Activated CD4-positive, alpha-beta memory T cell treated with anti-CD3 and anti-CD28 coated beads, Interleukin-2, amount 10 ng/mL, durations not matched to agents 7 days and 5 days (primary cell): ENCODE results near the gene ATP13A3. TPM values are rescaled to one million over a fixed set of nuclear protein-coding genes. Genes with fewer than 3 reads are reported as not detected.
"Not testable (repeated sequence)": the region's sequence is repeated elsewhere in the genome, so short reads cannot be mapped to it uniquely, and the experiment has no call there.

ENCODE experiments used
- CTCF ChIA-PET: fragments of 350-600 bp; sonication (Branson Sonifier 250); formaldehyde crosslinking; loops from one replicate; lab custom pipeline; 2021; ENCODE audit warnings: antibody characterized with exemption, inconsistent platforms; lab: Charles Lee
- POLR2A ChIA-PET: fragments of 350-600 bp; sonication (Branson Sonifier 250); formaldehyde crosslinking; loops from one replicate; lab custom pipeline; 2021; ENCODE audit warnings: antibody characterized with exemption; lab: Charles Lee
- DNase-seq: peaks from one replicate; pipeline ENCODE4 v3.0.0-alpha.2; 2020
- H3K27ac Mint-ChIP-seq: one replicate; pipeline ENCODE4 v1.8.0; 2021; ENCODE audit warnings: mild to moderate bottlenecking, mixed read lengths
- H3K27me3 Mint-ChIP-seq: one replicate; pipeline ENCODE4 v1.8.0; 2021; ENCODE audit warnings: mixed read lengths
- H3K36me3 Mint-ChIP-seq: one replicate; pipeline ENCODE4 v1.8.0; 2021; ENCODE audit warnings: low read depth, mixed read lengths
- H3K4me1 Mint-ChIP-seq: one replicate; pipeline ENCODE4 v1.8.0; 2021; ENCODE audit warnings: mixed read lengths
- H3K4me3 Mint-ChIP-seq: one replicate; pipeline ENCODE4 v1.8.0; 2021; ENCODE audit warnings: mild to moderate bottlenecking, mixed read lengths
- H3K9me3 Mint-ChIP-seq: one replicate; pipeline ENCODE4 v1.8.0; 2021; ENCODE audit warnings: mixed read lengths
- total RNA-seq, 2 experiments: library from RNA; stranded (reverse); gene quantifications; one replicate each; pipeline ENCODE4 v1.2.3, GENCODE V29; 2021

ATP13A3 gene
- total RNA-seq, 2 experiments from 2014 or later = 76.8 to 77.8 TPM

DNA sequence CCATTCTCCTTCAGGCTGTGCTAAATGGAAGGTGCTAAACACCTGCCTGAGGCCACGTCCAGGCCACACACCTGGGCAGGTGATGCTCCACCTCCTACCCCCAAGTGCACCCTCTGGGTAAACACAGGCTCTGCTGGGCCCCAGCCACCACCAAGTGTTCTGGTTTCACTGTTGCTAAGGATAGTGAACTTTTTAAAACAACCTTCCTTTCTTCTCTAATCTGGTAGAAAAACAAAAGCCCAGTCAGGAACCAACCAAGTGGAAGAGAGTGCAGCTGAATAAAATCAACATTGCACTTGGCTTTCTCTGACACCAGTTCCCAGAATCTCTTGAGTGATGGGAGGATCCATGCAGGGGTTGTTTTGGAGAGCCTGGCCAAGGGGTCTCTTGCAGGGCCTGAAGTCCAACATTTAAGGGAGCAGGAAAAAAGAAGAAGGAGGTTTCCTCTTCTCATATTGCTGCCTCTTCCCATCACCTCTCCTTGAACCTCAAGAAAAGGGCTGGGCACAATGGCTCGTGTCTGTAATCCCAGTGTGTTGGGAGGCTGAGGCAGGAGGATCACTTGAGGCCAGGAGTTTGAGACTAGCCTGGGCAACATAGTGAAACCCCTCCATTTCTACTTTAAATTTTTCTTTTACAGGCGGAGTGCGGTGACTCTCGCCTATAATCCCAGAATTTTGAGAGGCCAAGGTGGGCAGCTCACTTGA lies 26.2 kb upstream of the ATP13A3 start:
- POLR2A ChIA-PET = no interaction called here

DNA sequence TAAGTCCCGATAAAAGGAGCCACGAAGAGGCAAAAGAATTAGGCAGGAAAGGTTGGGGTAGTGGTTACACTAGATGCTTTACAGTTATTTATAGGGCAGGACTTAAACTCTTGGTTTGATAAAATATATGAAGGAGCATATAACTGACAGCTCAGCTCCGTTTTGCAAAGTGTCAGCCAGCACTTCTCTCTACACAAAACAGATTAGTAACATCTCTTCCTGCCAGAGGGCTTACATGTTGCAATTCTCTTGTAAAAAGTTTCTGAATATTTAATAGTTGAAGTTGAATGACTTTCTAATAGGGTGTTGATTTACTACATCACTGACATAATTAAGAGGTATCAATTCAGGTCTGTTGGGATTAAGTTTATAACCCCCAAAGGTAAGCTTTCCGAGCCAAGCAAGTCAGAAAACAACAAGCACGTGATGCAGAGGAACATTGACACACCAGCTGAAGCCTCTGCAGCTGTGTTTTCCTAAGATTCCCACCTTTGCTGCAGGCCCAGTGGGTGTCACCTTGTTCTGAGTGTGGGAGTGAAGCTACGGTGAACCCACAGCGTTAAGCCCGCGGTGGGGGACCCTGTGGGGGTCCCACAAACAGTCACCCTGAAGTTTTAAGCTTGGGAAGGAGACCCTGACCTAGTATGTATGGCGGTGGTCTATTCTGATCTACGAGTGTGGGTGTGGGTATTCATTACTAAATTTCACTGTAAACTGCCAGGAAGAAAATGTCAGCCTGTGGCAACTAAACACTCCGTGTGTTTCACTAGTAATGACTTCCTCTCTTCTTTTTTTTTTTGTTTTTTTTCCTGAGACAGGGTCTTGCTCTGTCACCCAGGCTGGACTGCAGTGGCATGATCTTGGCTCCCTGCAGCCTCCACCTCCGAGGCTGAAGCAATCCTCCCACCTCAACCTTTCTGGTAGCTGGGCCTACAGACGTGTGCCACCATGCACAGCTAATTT lies 22.0 kb upstream of the ATP13A3 start:
- DNase-seq = no peak
- ChIA-PET CTCF (no interaction called here), POLR2A (no interaction called here)
- Mint-ChIP-seq H3K4me3 (no peak overlapping the region), H3K27ac (no peak overlapping the region), H3K4me1 (no peaks in the 10 kb centered on the region), H3K36me3 (no peaks in the 10 kb centered on the region), H3K9me3 (no peaks in the 10 kb centered on the region), H3K27me3 (no peaks in the 10 kb centered on the region)

More for the DNA sequence above, 26.2 kb upstream of the ATP13A3 start:
- DNase-seq = no peak
- Mint-ChIP-seq H3K4me3 (no peak overlapping the region), H3K36me3 (no peaks in the 10 kb centered on the region), H3K9me3 (no peaks in the 10 kb centered on the region), H3K27ac (no peak overlapping the region), H3K27me3 (peaks cover 4% of the 10 kb centered on the region), H3K4me1 (no peaks in the 10 kb centered on the region)
- CTCF ChIA-PET = interaction anchor here (0.8 kb wide), 1 partner anchor 9 kb away, joined by 4 read pairs; no protein-coding TSS in a partner anchor

DNA sequence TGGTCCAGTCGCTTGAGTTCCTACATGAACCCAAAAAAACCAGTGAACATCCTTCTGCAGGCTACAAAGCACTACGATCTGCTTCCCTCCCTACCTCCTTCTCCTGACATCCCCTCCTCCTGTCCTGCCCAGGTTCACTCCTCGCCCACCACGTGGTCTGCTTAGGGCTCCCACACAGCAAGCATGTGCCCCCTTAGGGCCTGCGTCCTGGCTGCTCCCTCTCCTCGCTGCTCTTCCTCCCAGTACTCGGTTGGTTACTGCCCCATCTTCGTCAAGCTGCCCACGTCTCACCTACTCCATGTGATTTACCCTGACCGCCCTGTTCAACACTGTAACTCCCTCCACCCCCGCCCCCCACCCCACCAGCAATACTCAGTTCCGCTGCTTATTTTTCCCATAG lies 20.8 kb upstream of the ATP13A3 start:
- Mint-ChIP-seq H3K4me1 (no peaks in the 10 kb centered on the region), H3K27me3 (no peaks in the 10 kb centered on the region), H3K9me3 (no peaks in the 10 kb centered on the region), H3K27ac (no peak overlapping the region), H3K4me3 (no peak overlapping the region), H3K36me3 (no peaks in the 10 kb centered on the region)
- ChIA-PET CTCF (interaction anchor here (0.7 kb wide), 1 partner anchor 97 kb away, joined by 4 read pairs; no protein-coding TSS in a partner anchor), POLR2A (no interaction called here)
- DNase-seq = no peak

DNA sequence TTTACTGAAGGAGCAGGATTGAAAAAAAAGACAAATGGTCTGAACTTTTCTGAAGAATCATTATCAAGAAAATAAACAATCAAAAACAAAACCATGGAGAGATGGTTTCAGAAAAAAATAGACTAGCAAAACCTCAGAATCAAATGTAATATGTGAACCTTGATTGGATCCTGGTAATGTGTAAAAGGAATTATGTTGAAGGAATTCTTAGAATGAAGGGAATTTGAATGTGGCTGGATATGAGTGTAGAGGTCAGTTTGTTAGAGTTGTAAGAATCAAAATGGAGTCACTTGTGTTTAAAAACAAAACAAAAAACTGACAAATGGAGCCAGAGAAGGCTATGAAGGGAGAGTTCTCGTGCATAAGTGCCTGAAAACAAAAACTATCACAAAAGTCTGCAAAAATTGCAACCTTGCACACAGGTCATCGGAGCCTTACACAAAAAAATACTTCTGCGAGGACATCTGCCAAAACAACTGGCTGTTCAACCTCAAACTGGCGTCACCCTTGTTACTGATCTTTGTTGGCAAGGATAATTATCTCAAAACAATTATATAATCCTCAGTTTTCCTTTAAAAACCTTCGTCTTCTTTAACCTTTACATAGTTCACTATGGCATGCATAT lies 19.1 kb upstream of the ATP13A3 start:
- Mint-ChIP-seq H3K27ac (no peak overlapping the region), H3K36me3 (no peaks in the 10 kb centered on the region), H3K4me3 (no peak overlapping the region), H3K9me3 (no peaks in the 10 kb centered on the region), H3K27me3 (no peaks in the 10 kb centered on the region), H3K4me1 (no peaks in the 10 kb centered on the region)
- no peak for DNase-seq
- ChIA-PET POLR2A (no interaction called here), CTCF (interaction anchor here (1.2 kb wide), 1 partner anchor 26 kb away, joined by 4 read pairs; no protein-coding TSS in a partner anchor)

DNA sequence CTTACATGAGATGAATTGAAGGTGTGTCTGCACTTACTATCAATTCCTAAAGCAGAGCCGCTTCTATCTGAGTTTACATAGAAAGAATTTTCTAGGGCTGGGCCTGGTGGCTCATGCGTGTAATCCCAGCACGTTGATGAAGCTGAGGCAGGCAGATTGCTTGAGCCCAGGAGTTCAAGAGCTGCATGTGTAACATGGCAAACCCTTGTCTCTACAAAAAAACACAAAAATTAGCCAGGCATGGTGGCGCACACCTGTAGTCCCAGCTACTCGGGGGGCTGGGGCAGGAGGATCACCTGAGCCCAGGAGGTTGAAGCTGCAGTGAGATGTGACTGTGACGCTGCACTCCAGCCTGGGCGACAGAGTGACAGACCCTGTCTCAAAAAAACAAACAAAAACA lies 18.1 kb upstream of the ATP13A3 start:
- H3K4me3 Mint-ChIP-seq = no peak overlapping the region
- H3K9me3 Mint-ChIP-seq = no peaks in the 10 kb centered on the region
- CTCF ChIA-PET = interaction anchor here (1.2 kb wide), 1 partner anchor 25 kb away, joined by 4 read pairs; no protein-coding TSS in a partner anchor
- peaks cover 3% of the 10 kb centered on the region for H3K36me3 Mint-ChIP-seq
- no peaks in the 10 kb centered on the region for H3K4me1 Mint-ChIP-seq
- no peak overlapping the region for H3K27ac Mint-ChIP-seq
- POLR2A ChIA-PET = no interaction called here
- no peak for DNase-seq
- no peaks in the 10 kb centered on the region for H3K27me3 Mint-ChIP-seq

DNA sequence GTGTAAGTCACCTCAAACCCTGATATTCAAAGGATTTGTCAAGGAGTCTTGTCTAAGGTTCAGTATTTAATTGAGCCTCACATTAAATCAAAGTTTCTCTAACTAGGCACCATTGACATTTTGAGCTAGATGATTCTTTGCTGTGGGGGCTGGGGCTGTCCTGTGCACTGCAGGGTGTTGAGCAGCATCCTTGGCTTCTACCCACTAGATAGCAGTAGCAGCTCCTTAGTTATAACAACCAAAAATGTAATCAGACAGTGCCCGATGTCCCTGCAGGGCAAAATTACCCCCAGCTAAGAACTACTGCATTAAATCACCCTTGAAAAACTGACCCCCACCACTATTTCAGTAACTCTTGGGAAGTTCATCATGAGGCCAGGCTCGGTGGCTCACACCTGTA lies 17.3 kb upstream of the ATP13A3 start:
- Mint-ChIP-seq H3K27ac (no peak overlapping the region), H3K9me3 (no peaks in the 10 kb centered on the region), H3K4me3 (no peak overlapping the region), H3K4me1 (no peaks in the 10 kb centered on the region), H3K27me3 (no peaks in the 10 kb centered on the region), H3K36me3 (peaks cover 3% of the 10 kb centered on the region)
- ChIA-PET CTCF (interaction anchor here (0.6 to 0.9 kb wide), 3 partner anchors 10 to 69 kb away, joined by 3 to 4 read pairs (median 3); no protein-coding TSS in a partner anchor), POLR2A (no interaction called here)
- no peak for DNase-seq

DNA sequence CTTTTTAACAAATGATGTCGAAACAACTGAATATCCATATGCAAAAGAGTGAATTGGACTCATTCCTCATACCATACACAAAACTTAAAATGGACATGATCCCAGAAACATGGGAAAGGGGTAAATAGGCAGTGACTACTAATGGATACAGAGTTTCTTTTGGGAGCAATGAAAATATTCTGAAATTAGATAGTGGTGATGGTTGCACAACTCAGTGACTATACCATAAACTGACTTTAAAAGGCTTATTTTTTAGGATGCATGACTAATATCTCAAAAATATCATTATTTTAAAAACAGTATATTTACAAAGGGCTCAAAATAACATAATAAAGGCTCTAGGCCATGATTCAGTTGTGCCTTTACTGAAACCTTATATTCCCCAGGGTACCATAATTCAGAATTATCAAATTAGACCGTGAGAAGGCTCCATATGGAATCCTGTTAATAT lies 16.3 kb upstream of the ATP13A3 start:
- POLR2A ChIA-PET = no interaction called here
- Mint-ChIP-seq H3K4me3 (no peak overlapping the region), H3K4me1 (peaks cover 4% of the 10 kb centered on the region), H3K9me3 (no peaks in the 10 kb centered on the region), H3K36me3 (peaks cover 3% of the 10 kb centered on the region), H3K27me3 (no peaks in the 10 kb centered on the region), H3K27ac (no peak overlapping the region)
- DNase-seq = no peak
- CTCF ChIA-PET = interaction anchor here (0.6 to 0.8 kb wide), 3 partner anchors 11 to 1142 kb away, joined by 3 read pairs; no protein-coding TSS in a partner anchor

DNA sequence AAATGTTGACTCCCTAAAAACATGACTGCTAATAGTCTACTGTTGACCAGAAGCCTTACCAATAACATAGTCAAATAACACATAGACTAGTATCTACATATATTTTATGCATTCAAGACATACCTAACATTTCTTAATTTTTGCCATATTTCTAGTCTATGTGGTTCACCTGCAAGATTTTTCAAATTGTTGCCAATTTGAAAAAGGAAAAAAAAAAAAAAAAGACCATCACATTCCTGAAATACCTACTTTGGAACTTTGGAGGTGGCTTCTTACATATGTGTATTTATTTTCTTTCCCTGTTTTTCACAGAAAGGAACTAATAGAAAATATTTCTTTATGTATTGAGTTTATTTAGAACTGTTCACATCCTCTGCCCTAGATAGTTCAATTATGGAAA lies 13.4 kb upstream of the ATP13A3 start:
- DNase-seq = no peak
- H3K27ac Mint-ChIP-seq = no peak overlapping the region
- H3K4me3 Mint-ChIP-seq = no peak overlapping the region
- ChIA-PET POLR2A (no interaction called here), CTCF (no interaction called here)
- no peaks in the 10 kb centered on the region for H3K27me3 Mint-ChIP-seq
- H3K36me3 Mint-ChIP-seq = peaks cover 3% of the 10 kb centered on the region
- no peaks in the 10 kb centered on the region for H3K9me3 Mint-ChIP-seq
- peaks cover 19% of the 10 kb centered on the region for H3K4me1 Mint-ChIP-seq

DNA sequence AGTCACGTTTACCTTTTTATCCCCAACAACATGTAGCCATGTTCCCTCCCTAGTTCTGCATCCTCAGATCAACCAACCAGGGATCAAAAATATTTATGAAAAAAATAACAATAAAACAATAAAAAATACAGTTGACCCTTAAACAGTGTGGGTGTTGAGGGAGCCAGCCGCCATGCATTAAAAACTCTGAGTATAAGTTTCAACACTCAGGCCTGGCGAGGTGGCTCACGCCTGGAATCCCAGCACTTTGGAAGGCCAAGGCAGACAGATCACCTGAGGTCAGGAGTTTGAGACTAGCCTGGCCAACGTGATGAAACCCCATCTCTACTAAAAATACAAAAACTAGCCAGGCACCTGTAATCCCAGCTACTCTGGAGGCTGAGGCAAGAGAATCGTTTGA lies 12.7 kb upstream of the ATP13A3 start:
- H3K4me3 Mint-ChIP-seq, H3K9me3 Mint-ChIP-seq, H3K27me3 Mint-ChIP-seq, POLR2A ChIA-PET, H3K36me3 Mint-ChIP-seq, DNase-seq, H3K27ac Mint-ChIP-seq: not testable (repeated sequence)
- CTCF ChIA-PET = interaction anchor here (0.5 kb wide), 1 partner anchor 42 kb away, joined by 3 read pairs; no protein-coding TSS in a partner anchor
- H3K4me1 Mint-ChIP-seq = peaks cover 21% of the 10 kb centered on the region

DNA sequence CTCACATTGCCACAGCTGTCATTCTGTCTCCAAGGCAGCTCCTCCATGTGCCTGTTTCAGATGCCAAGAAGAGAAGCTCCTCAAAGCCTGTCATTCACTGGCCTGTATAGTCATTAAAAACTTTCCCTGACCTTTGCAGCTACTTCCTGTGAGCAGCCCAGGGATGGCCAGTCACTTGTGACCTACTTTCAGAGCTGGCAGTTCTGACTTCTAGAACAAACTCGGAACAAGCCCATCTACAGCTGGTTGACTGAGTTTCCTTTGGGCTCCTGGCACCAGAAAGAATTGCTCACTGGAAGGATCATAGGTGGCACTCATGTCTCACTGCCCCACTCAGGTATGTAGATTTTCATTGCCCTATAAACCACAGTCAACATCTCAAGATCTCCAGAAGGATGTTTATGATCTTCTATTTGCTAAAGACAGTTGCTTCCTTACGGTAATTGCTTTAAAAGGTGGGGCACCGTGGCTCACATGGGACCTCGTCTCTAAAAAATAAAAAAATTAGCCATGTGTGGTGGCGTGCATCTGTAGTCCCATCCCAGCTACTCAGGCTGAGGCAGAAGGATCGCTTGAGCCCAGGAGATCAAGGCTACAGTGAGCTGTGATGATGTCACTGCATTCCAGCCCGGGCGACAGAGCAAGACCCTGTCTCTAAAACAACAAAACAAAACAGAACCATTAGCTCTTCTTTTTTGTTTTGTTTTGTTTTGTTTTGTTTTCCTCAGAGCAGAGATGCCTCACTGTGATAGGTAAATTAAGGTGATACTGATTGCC lies 11.2 kb upstream of the ATP13A3 start:
- H3K36me3 Mint-ChIP-seq = peaks cover 3% of the 10 kb centered on the region
- no peaks in the 10 kb centered on the region for H3K9me3 Mint-ChIP-seq
- no peaks in the 10 kb centered on the region for H3K27me3 Mint-ChIP-seq
- no peak for DNase-seq
- H3K4me1 Mint-ChIP-seq = peaks cover 30% of the 10 kb centered on the region
- no peak overlapping the region for H3K4me3 Mint-ChIP-seq
- CTCF ChIA-PET = interaction anchor here (1.0 to 1.4 kb wide), 3 partner anchors 26 to 173 kb away, joined by 3 read pairs; no protein-coding TSS in a partner anchor
- POLR2A ChIA-PET = interaction anchor here (0.9 to 2.7 kb wide), 3 partner anchors 10 to 185 kb away, joined by 3 to 9 read pairs (median 7); partner anchors contain the start of gene ATP13A3
- no peak overlapping the region for H3K27ac Mint-ChIP-seq

DNA sequence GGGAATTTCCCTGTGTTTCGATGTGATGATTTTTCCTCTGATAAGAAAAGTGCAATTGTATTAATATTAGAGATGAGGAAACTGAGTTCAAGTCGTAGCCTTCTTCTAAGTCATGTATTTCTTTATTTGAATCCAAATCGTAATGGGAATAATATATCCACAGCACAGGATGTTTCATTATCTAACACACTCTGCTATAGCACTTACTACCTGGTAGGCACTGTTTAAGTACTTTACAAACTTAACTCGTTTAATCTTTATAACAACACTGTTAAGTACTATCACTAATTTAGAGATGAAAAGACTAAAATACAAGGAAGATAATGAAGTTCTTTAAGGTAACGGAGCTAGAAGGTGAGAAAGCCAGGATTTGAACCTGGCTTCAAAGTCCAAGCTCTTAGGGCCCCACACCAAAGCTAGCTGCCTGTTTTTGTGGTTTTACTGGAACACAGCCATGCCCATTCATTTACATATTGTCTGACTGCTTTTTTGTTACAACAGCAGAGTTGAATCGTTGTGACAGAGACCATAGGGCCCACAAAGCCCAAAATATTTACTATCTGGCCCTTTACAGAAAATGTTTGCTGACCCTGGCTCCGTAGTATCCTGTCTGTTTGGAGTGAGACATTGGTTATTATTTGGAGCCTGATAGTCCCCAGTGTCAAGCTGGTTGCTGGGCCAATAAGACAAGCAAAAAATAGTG lies 9.6 kb upstream of the ATP13A3 start:
- ChIA-PET POLR2A (interaction anchor here (1.6 to 2.7 kb wide), 2 partner anchors 9 to 10 kb away, joined by 4 to 9 read pairs; partner anchors contain the start of gene ATP13A3), CTCF (interaction anchor here (1.4 kb wide), 1 partner anchor 175 kb away, joined by 3 read pairs; no protein-coding TSS in a partner anchor)
- Mint-ChIP-seq H3K27ac (peak overlapping the region; percentile 29), H3K4me3 (no peak overlapping the region), H3K4me1 (peaks cover 34% of the 10 kb centered on the region), H3K27me3 (no peaks in the 10 kb centered on the region), H3K36me3 (peaks cover 3% of the 10 kb centered on the region), H3K9me3 (no peaks in the 10 kb centered on the region)
- no peak for DNase-seq
